ENCODE results near the gene EYA2. TPM values are rescaled to one million over a fixed set of nuclear protein-coding genes. Genes with fewer than 3 reads are reported as not detected.
"Not testable (repeated sequence)": the region's sequence is repeated elsewhere in the genome, so short reads cannot be mapped to it uniquely, and the experiment has no call there.

Gene EYA2
- total RNA-seq, 1 donor = 1.6 TPM

DNA sequence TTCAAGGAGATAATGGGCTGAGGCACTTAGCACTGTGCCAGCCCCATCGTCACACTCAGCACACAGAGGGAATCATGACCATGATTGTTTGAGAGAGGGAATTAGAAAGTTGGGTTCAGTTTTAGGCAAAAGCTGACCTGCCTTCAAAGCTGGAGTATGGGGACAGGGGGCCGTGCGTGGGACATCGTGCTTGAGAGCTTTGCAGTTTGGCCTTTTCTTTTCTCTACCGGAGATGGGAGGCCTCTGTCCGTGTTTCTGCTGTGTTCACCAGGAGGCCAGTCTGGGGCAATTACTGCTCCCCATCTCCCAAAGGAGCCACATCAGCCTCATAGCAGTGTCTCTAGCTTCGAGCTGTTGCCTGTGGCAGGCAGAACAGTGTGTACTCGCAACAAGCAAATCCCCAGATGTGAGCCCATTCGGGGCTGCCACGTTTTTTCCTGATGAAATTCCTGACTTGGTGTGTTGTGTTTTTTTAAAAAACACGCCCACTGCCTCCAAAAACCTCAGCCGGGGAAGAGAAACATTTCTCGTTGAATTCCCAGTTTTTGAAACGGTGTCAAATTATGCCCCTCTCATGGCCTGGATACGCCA, 20.2 kb downstream of the EYA2 start:
- TF ChIP-seq, protein P1, sequence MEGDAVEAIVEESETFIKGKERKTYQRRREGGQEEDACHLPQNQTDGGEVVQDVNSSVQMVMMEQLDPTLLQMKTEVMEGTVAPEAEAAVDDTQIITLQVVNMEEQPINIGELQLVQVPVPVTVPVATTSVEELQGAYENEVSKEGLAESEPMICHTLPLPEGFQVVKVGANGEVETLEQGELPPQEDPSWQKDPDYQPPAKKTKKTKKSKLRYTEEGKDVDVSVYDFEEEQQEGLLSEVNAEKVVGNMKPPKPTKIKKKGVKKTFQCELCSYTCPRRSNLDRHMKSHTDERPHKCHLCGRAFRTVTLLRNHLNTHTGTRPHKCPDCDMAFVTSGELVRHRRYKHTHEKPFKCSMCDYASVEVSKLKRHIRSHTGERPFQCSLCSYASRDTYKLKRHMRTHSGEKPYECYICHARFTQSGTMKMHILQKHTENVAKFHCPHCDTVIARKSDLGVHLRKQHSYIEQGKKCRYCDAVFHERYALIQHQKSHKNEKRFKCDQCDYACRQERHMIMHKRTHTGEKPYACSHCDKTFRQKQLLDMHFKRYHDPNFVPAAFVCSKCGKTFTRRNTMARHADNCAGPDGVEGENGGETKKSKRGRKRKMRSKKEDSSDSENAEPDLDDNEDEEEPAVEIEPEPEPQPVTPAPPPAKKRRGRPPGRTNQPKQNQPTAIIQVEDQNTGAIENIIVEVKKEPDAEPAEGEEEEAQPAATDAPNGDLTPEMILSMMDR (IDR thresholded peaks at IDR 0.05; ENCODE audit: insufficient read depth, low read length) = no peak
- no peak for DNase-seq (ENCODE audit: low read depth)
- no peak overlapping the region for H3K4me3 ChIP-seq (ENCODE audit: low read depth, low read length)

DNA sequence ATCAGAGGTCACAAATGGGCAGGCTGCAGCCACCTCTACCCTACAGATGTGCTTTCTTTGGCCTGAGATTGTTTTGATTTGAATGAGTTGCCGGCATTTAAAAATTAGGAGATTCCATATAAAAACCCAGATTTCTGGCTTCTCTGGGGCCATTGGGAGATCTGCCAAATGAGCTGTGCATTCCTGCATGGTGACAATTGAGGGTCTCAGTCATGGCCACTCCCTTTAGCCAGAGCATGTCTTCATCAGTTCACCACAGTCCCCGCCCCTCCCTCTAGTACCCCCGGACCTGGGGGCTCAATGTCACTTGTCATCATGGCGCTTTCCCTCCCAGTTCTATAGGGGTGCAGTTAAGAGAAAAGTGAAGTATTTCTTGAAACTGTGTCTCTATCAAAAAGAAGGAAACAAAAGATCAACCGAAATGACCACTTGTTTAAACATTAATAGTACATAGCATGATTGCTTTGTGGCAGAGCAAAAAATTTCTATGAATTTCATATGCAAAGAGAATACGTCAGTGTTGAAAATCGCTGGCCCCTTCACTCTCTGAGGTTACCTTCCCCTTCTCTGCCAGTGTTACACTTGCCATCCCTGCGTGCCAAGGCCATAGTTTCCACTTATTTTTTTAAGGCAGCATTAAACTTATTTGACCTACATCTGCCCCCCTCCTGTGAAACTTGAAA, 21.1 kb downstream of the EYA2 start:
- DNase-seq (ENCODE audit: low read depth) = no peak
- H3K4me3 ChIP-seq (ENCODE audit: low read depth, low read length) = no peak overlapping the region
- TF ChIP-seq, protein P1 (IDR thresholded peaks at IDR 0.05; ENCODE audit: insufficient read depth, low read length) = no peak

DNA sequence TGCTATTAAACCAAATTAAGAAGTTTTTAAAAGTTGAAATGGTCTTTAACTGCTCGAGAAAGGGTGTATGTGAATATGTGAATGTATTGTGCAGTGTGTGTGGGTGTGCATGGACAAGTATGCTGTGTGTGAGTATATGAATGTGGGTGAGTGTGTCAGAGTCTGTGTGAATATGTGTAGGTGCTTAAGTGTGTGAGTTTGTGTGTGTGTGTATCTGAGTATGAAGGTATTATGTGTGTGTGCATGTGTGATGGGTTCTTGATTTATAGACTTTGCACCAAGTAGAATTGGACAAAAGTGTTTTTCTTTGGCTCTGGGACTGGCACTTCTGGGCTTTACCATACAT, 21.6 kb downstream of the EYA2 start:
- H3K4me3 ChIP-seq (ENCODE audit: low read depth, low read length) = no peak overlapping the region
- no peak for DNase-seq (ENCODE audit: low read depth)

DNA sequence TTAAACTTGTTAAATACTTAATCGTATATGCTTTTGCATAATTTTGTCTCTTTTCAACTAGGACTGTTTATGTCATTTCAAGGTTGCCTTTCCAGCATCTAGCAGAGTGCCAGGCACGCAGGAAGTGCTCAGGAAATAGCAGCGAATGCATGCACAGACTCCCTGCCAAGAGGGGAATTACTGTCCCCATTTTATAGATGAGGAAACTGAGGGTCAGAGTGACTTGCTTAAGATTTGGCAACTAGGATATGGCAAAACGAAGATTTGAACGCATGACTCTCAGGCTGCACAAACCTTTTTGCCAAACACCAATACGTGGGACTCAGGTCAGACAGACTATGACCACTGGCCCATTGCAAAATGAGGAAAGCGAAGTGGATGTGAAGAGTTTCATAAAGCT, 22.5 kb downstream of the EYA2 start:
- no peak for DNase-seq (ENCODE audit: low read depth)
- H3K4me3 ChIP-seq (ENCODE audit: low read depth, low read length) = no peak overlapping the region
- TF ChIP-seq, protein P1 (IDR thresholded peaks at IDR 0.05; ENCODE audit: insufficient read depth, low read length) = no peak

More for the DNA sequence above, 21.6 kb downstream of the EYA2 start:
- TF ChIP-seq, protein P1 (IDR thresholded peaks at IDR 0.05; ENCODE audit: insufficient read depth, low read length) = no peak

DNA sequence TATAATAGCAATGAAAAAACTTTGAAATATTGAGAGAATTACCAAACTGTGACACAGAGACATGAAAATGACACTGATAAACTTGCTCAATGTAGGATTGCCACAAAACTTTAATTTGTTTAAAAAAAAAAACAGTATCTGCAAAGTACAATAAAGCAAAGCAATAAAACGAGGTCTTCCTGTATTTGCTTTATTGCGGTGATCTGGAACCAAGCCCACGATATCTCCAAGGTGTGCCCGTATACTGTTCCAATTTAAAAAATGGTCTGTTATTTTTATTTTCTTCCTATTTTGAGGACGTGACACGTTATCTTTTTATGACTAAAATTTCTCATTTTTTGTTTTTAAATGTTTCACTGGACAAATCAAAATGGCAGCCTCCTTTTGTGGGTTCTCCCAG, 25.5 kb downstream of the EYA2 start:
- DNase-seq (ENCODE audit: low read depth) = no peak
- H3K4me3 ChIP-seq (ENCODE audit: low read depth, low read length) = no peak overlapping the region
- TF ChIP-seq, protein P1 (IDR thresholded peaks at IDR 0.05; ENCODE audit: insufficient read depth, low read length) = no peak

DNA sequence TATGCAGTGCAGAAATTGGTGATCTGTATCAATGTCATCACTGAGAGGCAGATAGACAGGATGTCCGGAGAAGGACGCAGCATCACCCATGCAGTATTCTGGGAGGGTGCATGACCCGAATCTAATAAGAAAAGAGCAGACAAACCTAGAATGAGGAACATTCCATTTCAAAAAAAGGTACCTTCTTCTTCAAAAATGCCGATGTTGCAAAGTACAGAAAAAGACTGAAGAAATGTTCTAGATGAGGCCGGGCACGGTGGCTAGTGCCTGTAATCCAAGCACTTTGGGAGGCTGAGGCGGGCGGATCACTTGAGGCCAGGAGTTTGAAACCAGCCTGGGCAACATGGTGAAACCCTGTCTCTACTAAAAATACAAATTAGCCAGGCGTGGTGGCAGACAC, 28.2 kb downstream of the EYA2 start:
- DNase-seq (ENCODE audit: low read depth); H3K4me3 ChIP-seq (ENCODE audit: low read depth, low read length): not testable (repeated sequence)

DNA sequence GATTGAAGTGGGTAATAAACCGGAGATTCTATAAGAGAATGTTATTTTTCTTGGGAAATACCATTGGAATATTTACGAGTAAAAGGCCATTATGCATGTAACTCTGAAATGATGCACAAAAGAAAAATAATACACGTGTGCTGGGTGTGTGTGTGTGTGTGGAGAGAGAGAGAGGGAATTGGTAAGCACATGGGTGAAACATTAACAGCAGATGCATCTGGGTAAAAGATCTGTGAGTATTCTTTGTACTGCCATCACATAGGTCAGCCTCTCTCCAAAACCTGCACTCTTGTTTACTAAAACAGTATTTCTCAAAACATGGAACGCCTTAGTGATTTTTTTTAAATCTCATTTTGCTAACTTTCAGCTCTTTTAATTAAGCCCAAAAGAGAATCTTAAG, 28.9 kb downstream of the EYA2 start:
- TF ChIP-seq, protein P1 (IDR thresholded peaks at IDR 0.05; ENCODE audit: insufficient read depth, low read length) = no peak
- no peak overlapping the region for H3K4me3 ChIP-seq (ENCODE audit: low read depth, low read length)
- no peak for DNase-seq (ENCODE audit: low read depth)

Measured in fibroblast of the aortic adventitia (primary cell).